Endodermal cell (in vitro differentiated cells): ENCODE results near the gene ATP2B3. TPM values are rescaled to one million over a fixed set of nuclear protein-coding genes. Genes with fewer than 3 reads are reported as not detected.
A peak's percentile ranks its signal among the peaks of the same experiment; 100 is the strongest.

ENCODE experiments used
- DNase-seq: peaks from one replicate; pipeline ENCODE4 v3.0.0-alpha.2; 2017
- H3K27ac ChIP-seq: 2 replicates; pipeline ENCODE4 v1.5.1; 2013; ENCODE audit warnings: mild to moderate bottlenecking, low read depth, low read length, moderate library complexity
- H3K27me3 ChIP-seq: 2 replicates; pipeline ENCODE4 v1.6.1; 2013; ENCODE audit warnings: mild to moderate bottlenecking, low read length, moderate library complexity; ENCODE audit not compliant: insufficient read depth, control insufficient read depth, poor library complexity, severe bottlenecking
- H3K36me3 ChIP-seq: 2 replicates; pipeline ENCODE4 v1.7.0; 2013; ENCODE audit warnings: mild to moderate bottlenecking, low read length, moderate library complexity; ENCODE audit not compliant: control insufficient read depth, insufficient read depth
- H3K4me1 ChIP-seq: one replicate; pipeline ENCODE4 v1.7.0; 2013; ENCODE audit warnings: low read length; ENCODE audit not compliant: control insufficient read depth, insufficient read depth
- H3K4me3 ChIP-seq: 2 replicates; pipeline ENCODE4 v1.5.1; 2013; ENCODE audit warnings: mild to moderate bottlenecking, low read length, moderate library complexity
- H3K9ac ChIP-seq: 2 replicates; pipeline ENCODE4 v1.6.1; 2013; ENCODE audit warnings: mild to moderate bottlenecking, low read length, moderate library complexity; ENCODE audit not compliant: poor library complexity, severe bottlenecking; ENCODE audit errors: extremely low read depth
- H3K9me3 ChIP-seq: 2 replicates; pipeline ENCODE4 v1.6.1; 2013; ENCODE audit warnings: mild to moderate bottlenecking, low read length, moderate library complexity; ENCODE audit not compliant: control insufficient read depth
- H3K27ac Mint-ChIP-seq: 2 replicates; pipeline ENCODE4 v1.8.0; 2020; ENCODE audit warnings: mixed read lengths
- H3K27me3 Mint-ChIP-seq: 2 replicates; pipeline ENCODE4 v1.8.0; 2021; ENCODE audit warnings: mild to moderate bottlenecking, mixed read lengths; ENCODE audit not compliant: insufficient read depth
- H3K36me3 Mint-ChIP-seq: 2 replicates; pipeline ENCODE4 v1.8.0; 2020; ENCODE audit warnings: low read depth, mixed read lengths
- H3K4me1 Mint-ChIP-seq: 2 replicates; pipeline ENCODE4 v1.8.0; 2020; ENCODE audit warnings: mixed read lengths
- H3K4me3 Mint-ChIP-seq: 2 replicates; pipeline ENCODE4 v1.8.0; 2020; ENCODE audit warnings: mild to moderate bottlenecking, moderate library complexity, mixed read lengths
- H3K9me3 Mint-ChIP-seq: 2 replicates; pipeline ENCODE4 v1.8.0; 2020; ENCODE audit warnings: mild to moderate bottlenecking, mixed read lengths
- CTCF ChIP-seq: fragments of 200-600 bp; sonication (generic); conservative IDR thresholded peaks from 2 replicates; pipeline ENCODE4 v1.5.0; 2021; ENCODE audit warnings: antibody characterized with exemption, mild to moderate bottlenecking
- WGBS, 2 experiments: methylation state at CpG; one replicate each; pipeline versions ENCODE4 v1.1.5 to v1.1.7; 2013; ENCODE audit warnings: missing lambda C conversion rate in 2 of 2, mixed read lengths in 1 of 2; ENCODE audit not compliant: insufficient coverage in 1 of 2, insufficient read length in 1 of 2; 5-methylcytosine and 5-hydroxymethylcytosine counted together
- total RNA-seq, 2 donors: library from RNA; stranded (reverse); fragmentation: NEBNext Ultra II Directional in 1 of 2; extraction: Animal tissue kit (Norgen Biotek cat#: 25700) in 1 of 2; gene quantifications; 2 replicates in 1 of 2; 3 replicates in 1 of 2; pipeline ENCODE4 v1.2.1, GENCODE V29; 2021

ATP2B3 gene
- total RNA-seq, 2 donors from 2014 or later, result not detected

GRCh38 chrX:153628665-153629064 is 111.2 kb downstream of the ATP2B3 start:
- Histone ChIP-seq H3K27ac (no peak overlapping the region), H3K4me3 (no peak overlapping the region), H3K27me3 (no peaks in the 10 kb centered on the region), H3K36me3 (no peaks in the 10 kb centered on the region), H3K9me3 (no peaks in the 10 kb centered on the region), H3K9ac (no peak overlapping the region), H3K4me1 (no peaks in the 10 kb centered on the region)
- H3K36me3 Mint-ChIP-seq, result no peaks in the 10 kb centered on the region
- no peak overlapping the region for H3K4me3 Mint-ChIP-seq
- no peaks in the 10 kb centered on the region for H3K4me1 Mint-ChIP-seq
- H3K9me3 Mint-ChIP-seq, result peaks cover 50% of the 10 kb centered on the region
- 87 to 93% methylated on average over 3 to 10 of the region's 12 CpGs for WGBS, 2 experiments
- H3K27me3 Mint-ChIP-seq, result peaks cover 11% of the 10 kb centered on the region
- DNase-seq, result peak; percentile 31
- TF ChIP-seq CTCF, result no peak
- no peak overlapping the region for H3K27ac Mint-ChIP-seq

GRCh38 chrX:153631346-153631745 is 113.9 kb downstream of the ATP2B3 start:
- H3K27me3 ChIP-seq, result no peaks in the 10 kb centered on the region
- Mint-ChIP-seq H3K36me3 (no peaks in the 10 kb centered on the region), H3K4me1 (no peaks in the 10 kb centered on the region), H3K27me3 (peaks cover 16% of the 10 kb centered on the region), H3K9me3 (peaks cover 57% of the 10 kb centered on the region), H3K27ac (no peak overlapping the region), H3K4me3 (no peak overlapping the region)
- 83 to 93% methylated on average over 2 of the region's 2 CpGs for WGBS, 2 experiments
- H3K4me1 ChIP-seq, result no peaks in the 10 kb centered on the region
- H3K9ac ChIP-seq, result no peak overlapping the region
- H3K4me3 ChIP-seq, result no peak overlapping the region
- no peak overlapping the region for H3K27ac ChIP-seq
- H3K36me3 ChIP-seq, result no peaks in the 10 kb centered on the region
- H3K9me3 ChIP-seq, result no peaks in the 10 kb centered on the region
- no peak for TF ChIP-seq CTCF
- DNase-seq, result peak; percentile 7

- Histone ChIP-seq H3K36me3 (no peaks in the 10 kb centered on the region), H3K27me3 (no peaks in the 10 kb centered on the region), H3K4me3 (no peak overlapping the region), H3K9ac (no peak overlapping the region), H3K4me1 (no peaks in the 10 kb centered on the region), H3K27ac (no peak overlapping the region), H3K9me3 (no peaks in the 10 kb centered on the region)
- Mint-ChIP-seq H3K27ac (no peak overlapping the region), H3K9me3 (peaks cover 58% of the 10 kb centered on the region), H3K4me1 (no peaks in the 10 kb centered on the region), H3K4me3 (no peak overlapping the region), H3K36me3 (no peaks in the 10 kb centered on the region), H3K27me3 (peaks cover 16% of the 10 kb centered on the region)
- TF ChIP-seq CTCF, result no peak
- WGBS, 2 experiments, result 90 to 95% methylated on average over 4 to 14 of the region's 19 CpGs
- peak; percentile 41 for DNase-seq
Observed at GRCh38 chrX:153631907-153632594, 114.6 kb downstream of the ATP2B3 start.

Other genes with a start within 250 kb of the ATP2B3 start
- not detected for gene PNMA6F, start 195.9 kb upstream of the ATP2B3 start, total RNA-seq
- 10 to 100 TPM; 11.0 to 12.6 TPM for gene ZNF275, start 183.5 kb upstream of the ATP2B3 start, total RNA-seq
- gene PNMA6E, start 116.3 kb upstream of the ATP2B3 start, total RNA-seq, result not detected
- under 1 TPM; 0.29 to 0.31 TPM for gene ZFP92, start 106.2 kb upstream of the ATP2B3 start, total RNA-seq
- gene TREX2, start 71.6 kb upstream of the ATP2B3 start, total RNA-seq, result under 1 TPM; 0.35 to 0.70 TPM
- 10 to 100 TPM; 28.7 to 30.9 TPM for gene HAUS7, start 47.1 kb upstream of the ATP2B3 start, total RNA-seq
- 1 to 10 TPM; 1.2 to 1.6 TPM for gene BGN, start 22.7 kb upstream of the ATP2B3 start, total RNA-seq
- 10 to 100 TPM; 17.1 to 20.8 TPM for gene CCNQ, start 81.5 kb downstream of the ATP2B3 start, total RNA-seq
- gene DUSP9, start 129.6 kb downstream of the ATP2B3 start, total RNA-seq, result under 1 TPM; 0.18 to 0.31 TPM
- 10 to 100 TPM in 1 of 2 donors, 1 to 10 TPM in 1; 2.8 to 12.9 TPM for gene PNCK, start 156.2 kb downstream of the ATP2B3 start, total RNA-seq
- 100 to 1,000 TPM in 1 of 2 donors, 10 to 100 TPM in 1; 57.6 to 121 TPM for gene SLC6A8, start 170.3 kb downstream of the ATP2B3 start, total RNA-seq
- gene BCAP31, start 206.7 kb downstream of the ATP2B3 start, total RNA-seq, result 100 to 1,000 TPM; 192 to 206 TPM
- gene ABCD1, start 207.2 kb downstream of the ATP2B3 start, total RNA-seq, result 10 to 100 TPM; 17.9 to 18.2 TPM
- gene PLXNB3, start 246.6 kb downstream of the ATP2B3 start, total RNA-seq, result 1 to 10 TPM; 1.1 TPM